GM23248 (cell line): ENCODE results near the gene CCDC8. TPM values are rescaled to one million over a fixed set of nuclear protein-coding genes. Genes with fewer than 3 reads are reported as not detected.

Source experiments
- DNase-seq: peaks from one replicate; pipeline ENCODE4 v3.0.0-alpha.2; 2015
- H2AFZ ChIP-seq: fragments of 200-600 bp; sonication (generic); 2 replicates; pipeline ENCODE4 v1.6.1; 2016; ENCODE audit warnings: antibody characterized with exemption
- H3F3A ChIP-seq: fragments of 200-600 bp; sonication (generic); 2 replicates; pipeline ENCODE4 v1.6.1; 2016; ENCODE audit warnings: mild to moderate bottlenecking, antibody characterized with exemption, mixed run types; ENCODE audit not compliant: insufficient read depth
- H3K27ac ChIP-seq: fragments of 200-600 bp; sonication (generic); 2 replicates; pipeline ENCODE4 v1.5.1; 2016; ENCODE audit warnings: mild to moderate bottlenecking
- H3K27me3 ChIP-seq: fragments of 200-600 bp; sonication (generic); replicated peaks from 2 replicates; pipeline ENCODE4 v1.6.1; 2016; ENCODE audit warnings: mild to moderate bottlenecking; ENCODE audit not compliant: insufficient read depth
- H3K36me3 ChIP-seq: fragments of 200-600 bp; sonication (generic); 2 replicates; pipeline ENCODE4 v1.6.1; 2016; ENCODE audit warnings: low read depth, mild to moderate bottlenecking
- H3K4me1 ChIP-seq: fragments of 200-600 bp; sonication (generic); 2 replicates; pipeline ENCODE4 v1.6.1; 2016; ENCODE audit warnings: mild to moderate bottlenecking; ENCODE audit not compliant: insufficient read depth
- H3K4me2 ChIP-seq: fragments of 200-600 bp; sonication (generic); one replicate; pipeline ENCODE4 v1.6.1; 2016; ENCODE audit warnings: mild to moderate bottlenecking; ENCODE audit not compliant: unreplicated experiment
- H3K4me3 ChIP-seq: fragments of 200-600 bp; sonication (generic); 2 replicates; pipeline ENCODE4 v1.5.1; 2016; ENCODE audit warnings: mild to moderate bottlenecking
- H3K79me2 ChIP-seq: fragments of 200-600 bp; sonication (generic); 2 replicates; pipeline ENCODE4 v1.6.1; 2016; ENCODE audit warnings: mild to moderate bottlenecking; ENCODE audit not compliant: insufficient read depth
- H3K9ac ChIP-seq: fragments of 200-600 bp; sonication (generic); 2 replicates; pipeline ENCODE4 v1.6.1; 2016; ENCODE audit warnings: mild to moderate bottlenecking
- H3K9me2 ChIP-seq: fragments of 200-600 bp; sonication (generic); 2 replicates; pipeline ENCODE4 v1.6.1; 2016; ENCODE audit warnings: mixed run types, mild to moderate bottlenecking, moderate library complexity; ENCODE audit not compliant: insufficient read depth
- H3K9me3 ChIP-seq: fragments of 200-600 bp; sonication (generic); one replicate; pipeline ENCODE4 v1.6.1; 2017; ENCODE audit warnings: low read depth
- H4K20me1 ChIP-seq: fragments of 200-600 bp; sonication (generic); 2 replicates; pipeline ENCODE4 v1.6.0; 2016; ENCODE audit not compliant: insufficient read depth
- EZH2 ChIP-seq: fragments of 200-600 bp; sonication (generic); IDR thresholded peaks from 2 replicates; pipeline ENCODE4 v1.6.1; 2018; ENCODE audit warnings: antibody characterized with exemption, mild to moderate bottlenecking; ENCODE audit not compliant: insufficient read depth, poor library complexity, severe bottlenecking
- EZH2phosphoT487 ChIP-seq: fragments of 200-600 bp; sonication (generic); IDR thresholded peaks from 2 replicates; pipeline ENCODE4 v1.6.1; 2018; ENCODE audit warnings: antibody characterized with exemption, moderate library complexity, mild to moderate bottlenecking, low read depth; ENCODE audit not compliant: insufficient read depth
- WGBS, 2 experiments: methylation state at CpG; one replicate each; pipeline ENCODE4 v1.1.6; 2015 to 2017; ENCODE audit warnings: low lambda C conversion rate in 2 of 2, low coverage in 1 of 2; ENCODE audit errors: missing lambda C conversion rate in 2 of 2; 5-methylcytosine and 5-hydroxymethylcytosine counted together
- in situ Hi-C: fragments of 300-500 bp; cut with MboI; formaldehyde crosslinking; loops from 2 replicates; pipeline ENCODE4 v1.15.0; 2020
- polyA plus RNA-seq: library from polyadenylated mRNA; unstranded; fragments of >200 nt; fragmentation: Nextera tagmentation; extraction: Ambion mirVana; gene quantifications from 2 replicates; pipeline ENCODE4 v1.2.1, GENCODE V29; 2016
- total RNA-seq: library from RNA; depleted of rRNA; stranded (reverse); fragments of >200 nt; shearing (Covaris generic); gene quantifications from 2 replicates; pipeline ENCODE4 v1.2.3, GENCODE V29; 2014

The CCDC8 gene
- total and polyA plus RNA-seq, 2 experiments from 2014 or later: 6.0 to 10.1 TPM

DNA sequence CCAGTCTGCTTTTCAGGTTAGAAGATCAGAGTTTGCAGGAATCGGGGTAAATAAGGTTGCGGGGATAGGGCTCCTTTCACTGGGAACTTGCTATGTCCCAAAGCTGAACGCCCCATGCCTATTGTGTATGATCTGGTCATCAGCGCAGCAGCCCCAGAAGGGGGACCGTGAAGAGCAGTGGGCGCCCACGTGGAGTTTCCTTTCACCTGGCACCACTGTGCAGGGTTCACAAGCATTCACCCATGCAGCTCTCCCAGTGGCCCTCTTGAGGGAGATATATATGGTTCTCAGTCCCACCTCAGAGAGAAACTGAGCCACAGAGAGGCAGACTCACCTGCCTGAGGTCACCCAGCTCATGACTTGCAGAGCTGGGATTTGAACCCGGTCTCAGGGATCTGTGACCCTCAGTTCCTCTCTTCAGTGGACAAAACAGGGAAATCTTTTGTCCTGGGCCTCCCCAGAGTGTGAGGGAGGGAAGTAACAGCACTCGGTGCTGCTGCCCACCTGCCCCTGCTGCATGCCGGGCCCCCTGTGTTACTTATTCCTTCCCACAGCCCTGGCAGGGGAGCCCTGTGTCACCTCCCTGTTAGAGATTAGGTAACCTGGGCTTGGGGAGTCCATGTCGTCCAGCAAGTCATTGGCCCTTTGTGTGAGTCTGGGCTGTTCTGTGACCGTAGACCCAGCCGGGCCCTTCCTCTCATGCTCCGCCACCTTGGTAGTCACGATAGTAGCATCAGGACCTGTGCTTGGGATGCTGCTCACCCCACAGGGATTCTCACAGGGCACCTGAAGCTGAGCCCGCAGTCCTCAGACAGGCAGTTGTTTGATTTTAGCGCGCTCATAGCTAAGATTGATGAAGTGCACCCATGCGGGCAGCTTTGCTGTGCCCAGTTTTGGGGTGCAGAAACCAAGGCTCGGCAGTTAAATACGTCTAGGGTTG is 38.6 kb downstream of the CCDC8 start:
- H3K4me1 ChIP-seq: peaks cover 53% of the 10 kb centered on the region
- no peak overlapping the region for H3K4me2 ChIP-seq
- peaks cover 32% of the 10 kb centered on the region for H3K79me2 ChIP-seq
- H3K9ac ChIP-seq: no peak overlapping the region
- no peak overlapping the region for H2AFZ ChIP-seq
- TF ChIP-seq EZH2phosphoT487: no peak
- no peak for TF ChIP-seq EZH2
- no peak for DNase-seq
- H4K20me1 ChIP-seq: no peaks in the 10 kb centered on the region
- no peaks in the 10 kb centered on the region for H3K9me3 ChIP-seq
- WGBS, 2 experiments: 86 to 87% methylated on average over 21 of the region's 21 CpGs
- in situ Hi-C loops: no loop called here
- H3F3A ChIP-seq: peaks cover 44% of the 10 kb centered on the region
- H3K27ac ChIP-seq: peak overlapping the region; percentile 92
- no peaks in the 10 kb centered on the region for H3K27me3 ChIP-seq
- no peaks in the 10 kb centered on the region for H3K36me3 ChIP-seq
- no peak overlapping the region for H3K4me3 ChIP-seq
- no peaks in the 10 kb centered on the region for H3K9me2 ChIP-seq

DNA sequence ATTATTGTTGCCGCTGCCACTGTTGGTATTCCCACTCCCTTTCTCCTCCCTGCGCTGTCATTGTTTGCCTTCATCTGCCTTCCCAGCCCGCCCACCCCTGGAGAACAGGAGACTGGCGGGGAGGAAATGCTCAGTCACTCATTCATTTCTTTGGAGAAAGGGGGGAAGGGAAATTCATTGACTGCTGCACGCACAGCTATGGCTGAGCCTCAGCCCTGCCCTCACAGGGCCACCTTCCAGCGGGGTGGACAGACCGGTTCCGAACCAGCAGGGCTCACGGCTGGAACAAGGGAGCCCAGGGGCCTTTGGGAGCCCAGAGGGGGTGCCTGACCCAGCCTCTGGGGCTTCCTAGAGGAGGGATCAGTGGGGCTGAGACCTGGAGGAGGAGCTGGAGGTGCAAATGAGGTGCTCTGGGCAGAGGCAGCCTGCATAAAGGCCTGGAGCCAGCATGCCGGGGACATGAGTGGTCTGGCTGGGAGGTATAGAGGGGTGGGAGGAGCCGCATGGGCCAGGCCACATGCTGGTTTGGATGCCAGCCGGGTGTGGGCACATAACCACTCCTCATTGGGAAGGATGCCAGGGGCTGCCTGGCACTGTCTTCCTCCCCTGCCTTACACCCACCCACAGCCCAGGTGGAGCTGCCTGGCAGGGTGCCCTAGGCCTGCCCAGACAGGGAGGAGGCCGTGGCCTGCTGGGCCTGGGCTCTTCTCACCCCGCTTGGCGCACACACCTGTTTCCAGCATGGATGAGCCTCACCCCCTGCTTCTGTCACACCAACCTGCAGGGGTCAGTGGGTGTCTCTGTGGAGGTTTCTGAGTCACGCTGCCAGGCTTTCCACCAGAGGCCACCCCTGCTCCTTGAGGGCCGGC is 39.6 kb downstream of the CCDC8 start:
- no peaks in the 10 kb centered on the region for H3K36me3 ChIP-seq
- H3F3A ChIP-seq: peaks cover 33% of the 10 kb centered on the region
- H3K4me1 ChIP-seq: peaks cover 42% of the 10 kb centered on the region
- no peaks in the 10 kb centered on the region for H3K9me2 ChIP-seq
- H3K9me3 ChIP-seq: no peaks in the 10 kb centered on the region
- H2AFZ ChIP-seq: no peak overlapping the region
- in situ Hi-C loops: no loop called here
- WGBS, 2 experiments: 28 to 36% methylated on average over 16 to 17 of the region's 17 CpGs
- H3K4me3 ChIP-seq: peak overlapping the region; percentile 46; the same call in 1 of the 2 replicates
- H3K27me3 ChIP-seq: no peaks in the 10 kb centered on the region
- DNase-seq: peak; percentile 89
- TF ChIP-seq EZH2phosphoT487 (no peak), EZH2 (no peak)
- peak overlapping the region; percentile 69 for H3K4me2 ChIP-seq
- peak overlapping the region; percentile 92 for H3K27ac ChIP-seq
- H3K9ac ChIP-seq: peak overlapping the region; percentile 75
- peaks cover 36% of the 10 kb centered on the region for H3K79me2 ChIP-seq
- no peaks in the 10 kb centered on the region for H4K20me1 ChIP-seq

- WGBS, 2 experiments: 16 to 17% methylated on average over 11 of the region's 11 CpGs
- DNase-seq: peak; percentile 79
- Histone ChIP-seq H3F3A (peaks cover 27% of the 10 kb centered on the region), H3K9ac (peak overlapping the region; percentile 75), H2AFZ (0 out of 2 replicates have a peak overlapping the region, but pooled peaks have one; percentile 10), H3K9me3 (no peaks in the 10 kb centered on the region), H3K4me1 (peaks cover 36% of the 10 kb centered on the region), H3K36me3 (no peaks in the 10 kb centered on the region), H3K4me2 (peak overlapping the region; percentile 27), H3K9me2 (no peaks in the 10 kb centered on the region), H3K79me2 (peaks cover 43% of the 10 kb centered on the region), H4K20me1 (no peaks in the 10 kb centered on the region), H3K27ac (peak overlapping the region; percentile 92), H3K4me3 (peak overlapping the region; percentile 25), H3K27me3 (no peaks in the 10 kb centered on the region)
- in situ Hi-C loops: no loop called here
- TF ChIP-seq EZH2phosphoT487 (no peak), EZH2 (no peak)
Measured at GRCh38 chr19:46372901-46373490, 40.4 kb downstream of the CCDC8 start.

GRCh38 chr19:46371371-46371901 is 41.9 kb downstream of the CCDC8 start:
- in situ Hi-C loops: no loop called here
- Histone ChIP-seq H3K36me3 (peaks cover 9% of the 10 kb centered on the region; the same call in 1 of the 2 replicates), H3K9ac (no peak overlapping the region), H3K27me3 (no peaks in the 10 kb centered on the region), H3K4me2 (no peak overlapping the region), H3K9me2 (no peaks in the 10 kb centered on the region), H3K4me1 (peaks cover 25% of the 10 kb centered on the region), H3K9me3 (no peaks in the 10 kb centered on the region), H3K27ac (no peak overlapping the region), H3K4me3 (no peak overlapping the region), H4K20me1 (no peaks in the 10 kb centered on the region), H3K79me2 (peaks cover 59% of the 10 kb centered on the region), H3F3A (peaks cover 14% of the 10 kb centered on the region), H2AFZ (no peak overlapping the region)
- TF ChIP-seq EZH2phosphoT487 (no peak), EZH2 (no peak)
- WGBS, 2 experiments: 89% methylated on average over 10 of the region's 10 CpGs
- no peak for DNase-seq
